C4-2B (cell line): ENCODE data around the gene KRTAP10-6.

ENCODE experiments used
- CTCF ChIP-seq: fragments of 450-650 bp; conservative IDR thresholded peaks from 2 replicates; pipeline ENCODE4 v1.5.1; 2017; ENCODE audit warnings: mild to moderate bottlenecking
- ZFX ChIP-seq: fragments of 450-650 bp; IDR thresholded peaks from 2 replicates; pipeline ENCODE4 v1.6.1; 2017

GRCh38 chr21:44555200-44555875 lies 37.0 kb downstream of the KRTAP10-6 start:
- TF ChIP-seq CTCF, result no peak
- no peak for TF ChIP-seq ZFX
